A549 (cell line): ENCODE data around the gene FOXP3.

Source experiments
- CEBPB ChIP-seq, 2 experiments: fragments of >200 bp in 1 of 2; sonication (Bioruptor Twin) in 1 of 2; formaldehyde crosslinking in 1 of 2; IDR thresholded peaks; 2 replicates each; pipeline ENCODE4 v1.6.1; 2012 to 2016
- CHD2 ChIP-seq: fragments of 150-350 bp; IDR thresholded peaks from 2 replicates; pipeline ENCODE4 v1.6.1; 2014; ENCODE audit warnings: low read length; ENCODE audit not compliant: partially characterized antibody
- CHD4 ChIP-seq: fragments of 200-600 bp; sonication (generic); IDR thresholded peaks from 2 replicates; pipeline ENCODE4 v1.6.1; 2016; ENCODE audit warnings: antibody characterized with exemption, mild to moderate bottlenecking, borderline replicate concordance
- EHMT2 ChIP-seq: fragments of 200-600 bp; sonication (generic); IDR thresholded peaks from 2 replicates; pipeline ENCODE4 v1.6.1; 2016; ENCODE audit warnings: antibody characterized with exemption, low read depth, mild to moderate bottlenecking, moderate library complexity
- EP300 ChIP-seq, 2 experiments: fragments of >200 bp; sonication (Bioruptor Twin); formaldehyde crosslinking; IDR thresholded peaks; 2 replicates in 1 of 2; 3 replicates in 1 of 2; pipeline ENCODE4 v1.6.1; 2016 to 2017
- HEYL ChIP-seq: fragments of 250-450 bp; sonication (Bioruptor Pico); IDR thresholded peaks from 2 replicates; pipeline ENCODE4 v1.8.0; 2021; ENCODE audit warnings: mild to moderate bottlenecking, moderate library complexity
- HOXB5 ChIP-seq: fragments of 250-450 bp; sonication (Bioruptor Pico); IDR thresholded peaks from 2 replicates; pipeline ENCODE4 v1.5.0; 2020; ENCODE audit warnings: mild to moderate bottlenecking, moderate library complexity
- POLR2A ChIP-seq: IDR thresholded peaks from 2 replicates; pipeline ENCODE4 v1.6.1; 2012; ENCODE audit warnings: mild to moderate bottlenecking, low read length
- SMC3 ChIP-seq: fragments of >200 bp; sonication (Bioruptor Twin); formaldehyde crosslinking; IDR thresholded peaks from 3 replicates; pipeline ENCODE4 v1.6.1; 2018; ENCODE audit warnings: inconsistent platforms
- ZFP36 ChIP-seq: fragments of 450-650 bp; IDR thresholded peaks from 2 replicates; pipeline ENCODE4 v1.6.1; 2014; ENCODE audit warnings: borderline replicate concordance; ENCODE audit not compliant: partially characterized antibody
- TF ChIP-seq, protein P1 (sequence below): fragments of >200 bp; sonication (Bioruptor Twin); formaldehyde crosslinking; IDR thresholded peaks from 3 replicates; pipeline ENCODE4 v1.5.1; 2016
- TF ChIP-seq, protein P2 (sequence below): IDR thresholded peaks from 2 replicates; pipeline ENCODE4 v1.6.1; 2012
- TF ChIP-seq, protein P3 (sequence below): fragments of 450-650 bp; IDR thresholded peaks from 2 replicates; pipeline ENCODE4 v1.6.1; 2014; ENCODE audit warnings: antibody characterized with exemption

DNA sequence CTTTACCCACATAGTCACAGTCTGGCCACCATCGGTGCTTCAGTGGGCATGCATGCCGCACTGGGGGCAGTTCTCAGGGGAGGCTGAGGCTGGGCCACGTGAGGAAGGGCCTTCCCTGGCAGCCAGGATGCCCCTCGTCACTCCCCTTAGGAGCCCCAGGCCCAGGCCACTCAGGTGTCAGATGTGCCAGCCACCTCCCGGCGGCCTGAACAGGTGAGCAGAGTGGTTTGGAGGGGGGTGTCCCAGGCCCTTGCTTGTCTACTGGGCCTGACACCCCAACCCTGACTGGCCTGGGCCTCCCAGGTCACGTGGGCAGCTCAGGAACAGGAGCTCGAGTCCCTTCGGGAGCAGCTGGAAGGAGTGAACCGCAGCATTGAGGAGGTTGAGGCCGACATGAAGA lies 17.2 kb downstream of the FOXP3 start:
- TF ChIP-seq, protein P1, sequence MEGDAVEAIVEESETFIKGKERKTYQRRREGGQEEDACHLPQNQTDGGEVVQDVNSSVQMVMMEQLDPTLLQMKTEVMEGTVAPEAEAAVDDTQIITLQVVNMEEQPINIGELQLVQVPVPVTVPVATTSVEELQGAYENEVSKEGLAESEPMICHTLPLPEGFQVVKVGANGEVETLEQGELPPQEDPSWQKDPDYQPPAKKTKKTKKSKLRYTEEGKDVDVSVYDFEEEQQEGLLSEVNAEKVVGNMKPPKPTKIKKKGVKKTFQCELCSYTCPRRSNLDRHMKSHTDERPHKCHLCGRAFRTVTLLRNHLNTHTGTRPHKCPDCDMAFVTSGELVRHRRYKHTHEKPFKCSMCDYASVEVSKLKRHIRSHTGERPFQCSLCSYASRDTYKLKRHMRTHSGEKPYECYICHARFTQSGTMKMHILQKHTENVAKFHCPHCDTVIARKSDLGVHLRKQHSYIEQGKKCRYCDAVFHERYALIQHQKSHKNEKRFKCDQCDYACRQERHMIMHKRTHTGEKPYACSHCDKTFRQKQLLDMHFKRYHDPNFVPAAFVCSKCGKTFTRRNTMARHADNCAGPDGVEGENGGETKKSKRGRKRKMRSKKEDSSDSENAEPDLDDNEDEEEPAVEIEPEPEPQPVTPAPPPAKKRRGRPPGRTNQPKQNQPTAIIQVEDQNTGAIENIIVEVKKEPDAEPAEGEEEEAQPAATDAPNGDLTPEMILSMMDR = no peak
- TF ChIP-seq POLR2A (no peak), CHD4 (no peak), HEYL (CRISPR knock-in tag) (no peak), ZFP36 (no peak), EHMT2 (no peak), SMC3 (no peak), HOXB5 (CRISPR knock-in tag) (no peak), EP300 (IDR thresholded peaks at IDR 0.05) (no peak), CHD2 (no peak), CEBPB (IDR thresholded peaks at IDR 0.05) (no peak)
- TF ChIP-seq, protein P2, sequence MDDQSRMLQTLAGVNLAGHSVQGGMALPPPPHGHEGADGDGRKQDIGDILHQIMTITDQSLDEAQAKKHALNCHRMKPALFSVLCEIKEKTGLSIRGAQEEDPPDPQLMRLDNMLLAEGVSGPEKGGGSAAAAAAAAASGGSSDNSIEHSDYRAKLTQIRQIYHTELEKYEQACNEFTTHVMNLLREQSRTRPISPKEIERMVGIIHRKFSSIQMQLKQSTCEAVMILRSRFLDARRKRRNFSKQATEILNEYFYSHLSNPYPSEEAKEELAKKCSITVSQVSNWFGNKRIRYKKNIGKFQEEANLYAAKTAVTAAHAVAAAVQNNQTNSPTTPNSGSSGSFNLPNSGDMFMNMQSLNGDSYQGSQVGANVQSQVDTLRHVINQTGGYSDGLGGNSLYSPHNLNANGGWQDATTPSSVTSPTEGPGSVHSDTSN = no peak
- TF ChIP-seq, protein P3, sequence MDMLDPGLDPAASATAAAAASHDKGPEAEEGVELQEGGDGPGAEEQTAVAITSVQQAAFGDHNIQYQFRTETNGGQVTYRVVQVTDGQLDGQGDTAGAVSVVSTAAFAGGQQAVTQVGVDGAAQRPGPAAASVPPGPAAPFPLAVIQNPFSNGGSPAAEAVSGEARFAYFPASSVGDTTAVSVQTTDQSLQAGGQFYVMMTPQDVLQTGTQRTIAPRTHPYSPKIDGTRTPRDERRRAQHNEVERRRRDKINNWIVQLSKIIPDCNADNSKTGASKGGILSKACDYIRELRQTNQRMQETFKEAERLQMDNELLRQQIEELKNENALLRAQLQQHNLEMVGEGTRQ = no peak
